NCI-H2196 treated with DMSO at 0.1 percent for 48 hours (cell line): Measurements from ENCODE around the gene RAPGEF4.

ENCODE experiments used
- DNase-seq: peaks from one replicate; lab custom pipeline; 2025; ENCODE audit not compliant: unreplicated experiment; lab: John Stamatoyannopoulos, UW

Gene RAPGEF4

DNA sequence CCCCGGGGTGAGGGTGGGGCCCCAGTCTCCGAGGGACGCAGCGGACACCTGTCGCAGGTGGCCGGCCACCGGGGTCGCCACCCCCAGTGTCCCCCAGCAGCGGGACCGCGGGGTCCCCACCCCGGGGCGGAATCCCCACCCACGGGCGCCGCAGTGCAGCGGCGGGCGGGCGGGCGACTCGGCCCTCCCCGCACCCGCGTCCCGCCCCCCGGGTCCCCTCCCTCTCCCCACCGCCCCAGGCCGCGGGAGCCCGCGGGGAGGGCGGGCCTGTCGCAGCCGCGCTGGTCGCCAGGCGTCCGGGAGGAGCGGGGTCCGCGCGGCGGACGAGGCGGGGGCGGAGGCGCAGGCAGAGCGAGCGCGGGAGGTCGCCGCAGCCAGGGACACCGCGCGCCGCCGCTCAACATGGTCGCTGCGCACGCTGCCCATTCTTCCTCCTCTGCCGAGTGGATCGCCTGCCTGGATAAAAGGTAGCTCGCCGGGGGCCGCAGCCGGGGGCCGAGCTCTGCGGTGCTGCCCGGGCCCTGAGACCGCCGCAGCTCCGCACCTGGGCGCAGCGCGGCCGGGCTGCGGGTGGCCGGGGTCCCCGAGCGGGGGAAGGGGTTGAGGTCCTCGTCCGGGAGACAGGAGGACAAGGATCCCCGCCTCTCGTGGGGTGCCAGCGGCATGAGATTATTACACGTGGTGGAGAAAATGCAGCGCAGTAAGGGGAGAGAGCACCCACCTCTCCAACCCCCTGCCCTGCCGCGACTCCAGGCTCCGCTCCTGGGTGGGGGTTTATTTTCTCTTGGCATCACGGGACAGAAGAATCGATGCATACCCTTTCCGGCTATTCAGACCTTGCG lies at the start of gene RAPGEF4:
RAPGEF4 (plus strand) TSS at position 264 of the 842 bp plus-strand sequence; CDS start at position 403, 139 bp downstream.
- no peak for DNase-seq

DNA sequence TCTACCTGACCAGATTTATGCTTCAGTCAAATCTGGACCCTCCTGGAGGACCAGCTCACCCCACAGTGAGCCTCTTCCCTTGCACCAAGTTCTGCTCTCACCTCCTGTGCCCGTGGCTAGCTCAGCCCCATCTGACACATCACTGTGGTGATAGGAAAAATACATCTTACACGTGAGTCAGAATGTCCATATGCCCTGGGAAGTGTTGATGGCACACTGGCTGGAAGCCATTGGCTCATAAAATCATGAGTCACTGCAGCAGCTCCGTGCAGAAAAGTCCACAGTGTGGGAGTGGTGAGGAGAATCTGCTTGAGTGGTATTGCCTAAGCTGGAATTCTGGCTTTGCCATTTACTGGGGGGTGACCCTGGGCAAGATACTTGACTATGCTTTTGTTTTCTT lies 42.6 kb upstream of the RAPGEF4 start:
- no peak for DNase-seq

DNA sequence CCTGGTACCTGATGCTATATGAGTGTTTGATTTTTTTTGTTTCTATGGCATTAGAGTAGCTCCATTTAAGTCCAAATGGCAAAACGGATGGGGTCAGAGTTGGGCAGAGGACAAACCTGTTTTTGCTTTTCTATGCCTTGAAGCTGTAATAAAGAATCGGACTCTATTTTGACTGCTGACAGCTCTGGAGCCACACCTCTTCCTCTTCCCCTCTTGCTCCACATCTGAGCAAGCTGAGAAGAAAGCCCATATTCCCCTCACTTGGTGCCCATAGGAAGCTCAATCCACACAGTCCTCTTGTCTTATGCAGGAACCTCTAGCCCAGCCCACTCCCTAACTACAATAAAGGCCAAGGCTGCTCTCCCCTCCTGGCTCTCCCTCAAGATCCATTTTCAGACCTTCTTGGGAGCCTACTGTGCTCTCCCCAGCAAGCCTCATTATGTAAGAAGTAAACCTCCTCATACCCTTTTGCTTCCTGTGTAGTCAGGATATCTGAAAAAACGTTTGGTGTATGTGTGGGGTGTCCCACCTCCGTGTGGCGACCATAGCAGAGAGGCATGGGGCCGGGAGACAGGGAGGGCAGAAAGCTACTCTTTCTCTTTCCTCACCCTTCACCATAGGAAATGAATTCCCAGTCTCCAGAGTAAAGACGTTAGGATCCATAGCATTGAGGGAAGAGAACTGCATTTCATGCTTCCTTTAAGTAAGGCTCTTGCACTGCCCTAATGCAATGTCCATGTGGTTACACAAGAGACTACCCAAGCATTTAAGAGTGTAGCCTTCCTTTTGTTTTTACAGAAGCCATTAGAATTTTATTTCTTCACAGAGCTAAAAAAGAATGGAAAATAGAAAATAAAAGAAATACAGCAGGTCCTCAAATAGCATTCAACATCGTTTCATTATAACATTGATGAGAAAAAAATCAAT lies 41.9 kb upstream of the RAPGEF4 start:
- DNase-seq: no peak

DNA sequence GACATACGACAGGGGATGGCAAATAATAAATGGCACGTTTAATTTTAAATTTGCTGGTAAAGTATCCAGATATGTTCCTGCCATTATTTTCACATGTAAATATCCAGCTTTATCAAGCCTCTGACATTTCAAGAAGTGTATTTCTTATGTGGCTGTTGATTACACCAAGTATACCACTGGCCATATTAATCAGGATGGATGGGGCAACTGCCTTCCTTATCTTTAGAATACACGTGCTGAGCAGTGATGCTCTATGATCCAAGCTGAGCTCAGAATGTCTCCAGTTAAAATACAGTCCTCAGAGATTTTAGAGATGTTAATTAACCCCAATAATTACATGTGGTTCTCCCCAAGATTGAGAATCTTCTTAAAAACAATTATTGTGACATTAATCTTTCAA lies 38.3 kb upstream of the RAPGEF4 start:
- DNase-seq: no peak

DNA sequence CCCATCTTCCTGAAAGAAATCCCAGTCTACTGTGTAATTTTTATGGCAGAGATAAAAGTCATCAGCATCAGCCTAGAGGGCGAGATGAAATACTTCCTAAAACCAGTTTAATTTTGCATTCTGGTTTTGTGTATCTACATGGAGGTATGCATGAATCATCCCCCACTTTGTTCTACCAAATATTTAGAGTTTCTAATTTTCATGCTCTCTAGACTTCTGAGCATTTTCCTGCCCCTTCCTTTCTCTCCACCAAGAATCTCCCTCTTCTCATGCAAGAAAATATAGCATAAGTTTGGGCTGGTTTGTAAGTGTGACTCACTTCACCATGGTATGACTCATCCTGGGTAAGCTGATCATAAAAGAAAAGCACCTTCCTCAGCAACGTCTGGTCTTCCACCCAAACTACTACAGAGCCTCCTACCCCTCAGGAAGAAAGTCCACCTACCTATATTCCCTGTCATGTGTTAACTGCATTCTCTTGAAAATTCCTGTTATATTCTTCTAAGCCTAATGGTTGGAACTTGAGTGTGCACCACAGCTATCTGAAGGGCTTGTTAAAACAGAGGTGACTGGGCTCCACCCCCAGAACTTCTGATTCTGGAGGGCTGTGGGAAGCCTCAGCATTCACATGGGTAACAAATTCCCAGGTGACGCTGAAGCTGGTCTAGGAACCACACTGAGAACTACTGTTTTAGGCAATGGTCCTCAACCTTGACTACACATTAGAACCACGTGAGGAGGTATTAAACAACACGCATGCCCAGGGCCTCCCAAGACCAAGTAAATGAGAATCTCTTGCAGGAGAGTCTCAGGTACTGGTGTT lies 37.4 kb upstream of the RAPGEF4 start:
- DNase-seq: no peak

DNA sequence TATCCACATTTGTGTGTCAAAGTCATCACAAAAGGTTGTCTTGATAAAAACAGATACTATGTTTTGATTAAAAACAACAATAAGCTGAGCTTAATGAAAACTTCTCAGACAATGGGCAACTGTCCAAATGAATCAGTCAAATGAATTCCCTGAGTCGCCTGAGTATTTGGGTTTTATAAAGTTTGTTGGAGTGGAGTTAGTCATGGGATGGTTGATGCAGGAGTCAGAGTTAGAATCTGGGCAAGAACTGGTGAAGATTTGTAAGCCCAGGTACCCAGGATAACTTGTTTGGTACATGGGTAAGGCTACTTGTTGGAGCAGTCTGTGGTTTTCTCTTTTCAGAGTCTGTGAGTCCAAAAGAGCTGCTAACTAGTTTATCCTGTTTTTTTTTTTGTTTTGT lies 34.4 kb upstream of the RAPGEF4 start:
- DNase-seq: no peak

DNA sequence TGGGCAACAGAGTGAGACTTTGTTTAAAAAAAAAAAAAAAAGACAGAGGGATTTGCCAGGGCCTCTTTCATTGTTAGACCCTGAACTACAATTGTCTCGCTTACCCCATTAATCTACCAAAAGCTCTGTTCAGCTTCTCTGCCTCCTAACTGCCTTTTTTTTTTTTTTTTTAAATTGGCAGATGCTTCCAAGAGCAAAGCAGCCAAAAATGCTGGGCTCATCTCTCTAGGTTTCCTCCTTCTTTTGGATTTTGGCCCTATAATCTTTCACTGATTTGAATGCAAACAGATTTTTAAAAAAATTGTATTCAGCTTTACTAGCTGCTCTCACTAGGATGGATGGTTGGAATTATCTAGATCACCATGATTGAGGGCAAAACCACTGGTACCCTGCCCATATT lies 33.2 kb upstream of the RAPGEF4 start:
- no peak for DNase-seq

DNA sequence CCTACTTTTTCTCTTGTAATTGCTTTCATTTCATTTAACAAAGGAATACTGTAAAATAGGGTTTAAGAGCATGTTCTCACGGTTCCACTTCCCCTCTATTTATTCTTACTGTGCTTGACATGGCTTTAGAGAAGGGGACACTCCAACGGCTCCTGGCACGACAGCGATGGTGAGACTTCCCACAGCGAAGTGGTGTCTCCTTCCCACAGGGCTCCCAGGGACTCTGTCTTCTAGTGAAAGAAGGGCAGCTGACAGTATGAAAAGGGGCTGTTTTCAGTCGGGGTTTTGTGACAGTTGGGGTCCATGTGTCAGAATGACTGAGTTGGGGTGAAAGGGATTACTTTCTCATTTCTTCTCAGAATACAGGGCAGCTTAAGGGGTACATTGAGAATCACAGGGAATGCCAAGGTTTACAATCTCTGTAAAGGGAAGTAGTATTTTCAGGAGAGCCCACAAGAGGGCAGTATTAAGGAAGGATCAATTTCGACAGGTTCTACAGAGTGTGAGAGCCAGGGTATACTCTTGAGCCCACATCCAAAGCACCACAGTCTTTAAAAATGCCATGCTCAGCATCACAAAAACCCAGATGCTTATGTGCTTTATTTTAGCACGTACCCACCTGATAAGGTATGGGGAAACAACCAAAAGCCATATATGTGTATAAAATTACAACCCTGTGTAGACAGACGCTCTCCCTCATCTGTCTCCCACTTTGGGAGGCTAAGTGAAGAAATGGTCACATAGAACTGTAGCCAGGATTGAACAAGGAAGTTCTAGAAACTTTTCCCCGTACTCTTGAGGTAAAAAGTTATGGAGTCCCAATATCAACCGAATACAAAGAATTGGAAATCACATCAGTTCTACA lies 31.3 kb upstream of the RAPGEF4 start:
- DNase-seq: no peak

DNA sequence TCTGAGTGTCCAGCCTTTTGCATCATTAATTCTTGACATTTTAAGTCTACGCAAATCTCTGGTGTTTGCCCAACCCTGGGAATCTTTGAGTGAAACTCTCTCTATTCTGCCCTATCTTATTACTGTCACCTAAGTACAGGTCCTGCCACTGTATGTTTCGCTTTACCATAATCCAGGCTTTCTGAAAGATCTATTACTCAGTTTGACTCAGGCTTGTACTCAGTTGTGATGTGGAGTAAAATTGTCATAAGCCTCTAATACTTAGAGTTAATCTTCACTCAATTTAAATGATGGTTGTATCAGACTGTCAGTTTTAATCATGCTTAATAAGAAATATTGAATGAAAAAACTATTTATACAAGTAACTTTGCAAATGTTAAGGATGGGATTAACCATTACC lies 30.3 kb upstream of the RAPGEF4 start:
- no peak for DNase-seq

DNA sequence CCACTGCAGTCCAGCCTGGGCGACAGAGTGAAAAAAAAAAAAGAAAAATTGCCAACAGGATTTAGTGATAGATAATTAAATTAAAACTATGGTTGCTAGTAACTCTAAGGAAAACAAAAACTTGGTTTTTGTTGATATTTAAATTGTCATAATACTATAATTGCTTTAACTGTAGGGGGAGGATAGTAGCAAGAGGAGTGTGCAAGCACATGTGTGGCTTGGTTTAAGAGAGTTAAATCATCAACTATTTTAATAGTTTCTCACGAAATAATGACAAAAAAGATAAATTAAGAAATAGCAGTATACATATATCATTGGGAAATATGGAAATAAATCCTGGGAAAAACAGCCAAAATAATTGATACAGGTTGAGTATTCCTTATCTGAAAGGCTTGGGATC lies 27.4 kb upstream of the RAPGEF4 start:
- no peak for DNase-seq

DNA sequence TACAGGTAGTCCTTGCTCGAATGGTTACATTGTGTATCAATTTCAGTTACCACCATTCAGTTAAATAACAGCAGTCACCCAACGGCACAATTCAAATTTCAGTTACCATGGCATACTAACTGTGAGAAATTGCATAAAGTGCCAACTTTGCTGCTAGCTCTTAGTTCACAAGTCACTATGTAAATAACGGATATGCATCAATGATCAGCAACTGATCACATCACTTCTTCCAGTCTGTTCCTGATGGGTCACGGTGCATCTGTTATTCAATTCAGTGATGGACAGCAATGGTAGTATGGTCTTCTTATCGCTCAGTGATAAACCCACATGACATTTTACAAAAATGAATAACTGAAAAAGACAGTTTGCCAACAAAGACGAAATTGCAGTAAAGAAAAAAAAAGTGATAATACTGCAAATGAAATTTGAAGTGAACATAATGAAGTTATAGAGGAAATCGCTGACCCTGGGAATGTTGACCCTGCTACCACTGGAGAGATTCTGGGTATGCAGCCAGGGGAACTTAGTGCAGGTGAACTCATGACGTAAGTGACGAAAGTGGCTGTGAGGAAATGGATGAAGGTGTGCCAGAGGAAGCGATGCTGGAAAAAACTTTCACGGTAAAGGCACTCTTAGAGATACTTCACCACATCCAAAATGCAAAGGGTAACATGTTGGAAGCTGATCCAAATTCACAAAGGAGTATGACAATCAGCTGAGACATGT lies 25.9 kb upstream of the RAPGEF4 start:
- DNase-seq: no peak

DNA sequence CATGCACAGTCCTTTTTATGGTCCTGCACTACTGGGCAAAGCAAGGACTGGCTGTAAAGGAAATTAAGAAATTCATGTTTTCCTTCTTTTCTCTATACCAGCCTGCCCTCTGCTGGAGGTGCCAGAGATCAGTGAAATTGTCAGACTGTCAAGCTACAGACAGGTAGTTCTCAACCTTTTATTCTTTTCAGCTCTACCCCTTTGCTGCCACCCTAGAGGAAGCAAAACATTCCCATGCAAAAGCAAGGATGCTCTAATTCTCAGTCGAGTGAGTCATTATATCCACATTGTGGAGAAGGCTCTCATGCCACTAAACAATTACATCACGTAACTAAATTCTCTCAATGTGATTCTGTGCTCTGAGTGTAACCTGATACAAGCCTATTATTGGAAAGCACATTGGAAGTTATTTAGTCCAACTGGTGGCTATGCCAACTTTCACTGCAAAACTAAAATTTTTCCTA lies 25.0 kb upstream of the RAPGEF4 start:
- DNase-seq: peak; percentile 65

DNA sequence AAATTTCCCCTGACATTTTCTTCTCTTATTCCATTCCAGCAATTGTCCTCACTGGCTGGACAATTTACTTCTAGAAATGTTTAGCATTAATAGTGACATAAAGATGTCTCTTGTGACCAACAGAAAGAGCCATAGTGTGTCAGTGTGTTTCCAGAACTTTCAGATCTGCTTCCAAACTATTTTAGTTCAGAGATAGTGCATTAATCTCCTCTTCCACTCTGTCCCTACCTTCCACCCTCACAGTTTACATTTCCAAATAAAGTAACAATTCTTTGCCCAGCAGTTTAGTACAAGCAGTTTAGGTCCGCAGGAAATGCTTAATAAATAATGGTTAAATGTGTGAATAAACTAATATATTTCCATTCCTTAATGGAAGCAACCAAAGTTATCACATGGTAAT lies 24.5 kb upstream of the RAPGEF4 start:
- no peak for DNase-seq

DNA sequence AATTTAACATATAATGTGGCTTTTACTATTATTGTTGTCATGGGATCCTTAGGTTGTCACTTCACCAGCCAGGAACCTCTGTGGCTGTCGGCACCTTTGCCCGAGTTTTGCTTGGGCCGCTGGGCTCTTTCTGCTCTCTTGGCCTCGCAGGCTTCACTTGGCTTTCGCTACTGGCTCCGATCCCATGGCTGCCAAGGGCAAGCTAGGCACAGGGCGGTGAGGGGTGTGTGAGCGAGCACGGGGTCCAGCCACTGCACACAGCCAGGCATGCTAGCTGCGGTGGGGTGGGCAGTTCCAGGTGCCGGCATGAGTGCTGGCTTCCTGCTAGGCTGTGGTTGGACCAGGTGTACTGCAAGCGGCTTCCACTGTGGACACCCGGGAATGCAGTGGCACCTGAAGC lies 23.4 kb upstream of the RAPGEF4 start:
- no peak for DNase-seq

DNA sequence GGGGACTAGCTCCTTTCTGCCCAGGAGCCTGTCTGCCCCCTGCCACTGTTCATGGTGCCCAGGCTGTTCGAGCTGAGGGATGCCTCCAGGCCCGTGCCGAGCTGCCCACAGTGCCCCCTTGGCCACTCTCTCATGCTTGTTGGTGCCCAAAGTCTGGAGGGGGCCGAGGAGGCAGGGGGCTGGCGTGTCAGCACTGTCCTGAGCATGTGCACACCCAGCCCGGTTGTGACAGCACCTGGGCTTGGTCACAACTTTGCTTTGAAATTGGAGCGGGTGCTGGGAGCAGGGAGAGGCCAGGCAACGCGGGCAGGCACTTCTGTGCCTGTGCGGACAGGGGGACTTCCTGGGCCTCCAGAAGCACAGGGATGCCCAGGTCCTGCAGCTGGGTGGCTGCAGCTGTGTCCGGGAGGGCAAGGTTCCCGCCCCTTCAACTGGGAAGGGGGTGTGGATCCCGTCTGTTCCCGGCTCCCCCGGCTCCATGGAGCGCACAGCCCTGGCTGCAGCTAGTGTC lies 22.2 kb upstream of the RAPGEF4 start:
- no peak for DNase-seq

DNA sequence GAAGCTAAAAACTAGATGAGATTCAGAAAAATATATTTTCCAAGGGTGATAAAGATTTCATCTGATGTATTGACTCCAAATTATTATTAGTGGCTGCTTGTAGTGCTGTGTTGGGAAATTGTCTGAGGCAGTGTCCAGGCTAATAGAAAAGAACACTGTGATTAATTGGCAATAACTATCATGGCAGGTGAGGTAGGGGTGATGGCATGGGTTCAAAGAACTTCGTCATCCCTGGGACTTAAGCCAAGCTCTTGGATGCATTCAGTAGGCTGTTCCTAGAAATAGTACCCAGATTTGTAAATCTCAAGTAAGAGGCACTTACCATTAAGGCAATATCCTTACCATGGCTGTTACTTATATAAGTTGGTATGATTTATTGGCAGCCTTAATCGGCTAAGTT lies 13.2 kb upstream of the RAPGEF4 start:
- DNase-seq: no peak

DNA sequence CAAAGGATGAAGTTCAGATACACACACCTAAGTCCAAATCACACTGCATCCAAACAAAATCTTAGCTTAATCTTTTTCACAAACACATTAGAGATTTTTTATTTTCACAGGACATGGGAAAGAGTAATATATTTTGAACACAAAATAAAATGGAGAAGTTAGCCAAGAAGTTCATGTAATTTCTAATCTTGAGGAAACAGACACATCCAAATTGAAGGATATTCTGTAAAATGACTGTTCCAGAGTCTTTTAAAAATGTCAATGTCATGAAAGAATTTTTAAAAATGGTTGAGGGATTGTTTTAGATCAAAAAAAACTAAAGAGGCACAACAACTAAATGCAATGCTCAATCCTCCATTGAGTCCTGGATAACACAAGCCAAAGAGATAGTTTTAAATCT lies 12.4 kb upstream of the RAPGEF4 start:
- DNase-seq: no peak

DNA sequence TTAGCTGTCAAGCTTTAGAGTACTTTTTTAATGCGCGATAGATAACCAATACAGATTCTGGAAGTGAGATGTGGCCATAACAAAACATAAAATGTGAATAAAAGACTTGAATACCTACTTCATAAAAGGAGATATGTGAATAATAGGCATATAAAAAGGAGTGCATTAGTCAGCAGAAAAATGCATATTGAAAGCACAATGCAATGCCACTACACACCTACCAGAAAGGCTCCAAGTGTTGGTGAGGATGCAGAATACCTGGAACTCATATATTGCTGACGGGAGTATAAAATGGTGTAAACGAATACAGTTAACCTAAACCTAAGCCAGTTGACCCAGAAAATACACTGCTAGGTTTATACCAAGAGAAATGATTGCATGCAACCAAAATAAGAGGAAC lies 10.9 kb upstream of the RAPGEF4 start:
- DNase-seq: no peak

DNA sequence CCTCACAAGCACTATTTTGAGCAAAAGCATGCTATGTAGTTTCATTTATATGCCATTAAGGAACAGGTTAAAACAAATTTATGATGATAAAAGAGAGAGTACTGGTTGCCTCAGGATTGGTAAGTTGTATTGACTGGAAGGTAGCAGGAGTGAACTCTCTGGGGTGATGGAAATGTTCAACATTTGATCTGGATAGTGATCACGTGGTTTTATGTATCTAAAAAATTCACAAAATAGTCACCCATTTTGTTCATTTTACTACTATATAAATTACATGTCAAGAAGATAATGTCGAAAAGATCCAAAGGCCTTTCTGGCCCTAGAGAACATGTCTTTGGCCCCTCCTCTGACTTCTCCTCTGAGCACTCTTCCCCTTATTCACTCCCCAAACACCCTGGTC lies 10.4 kb upstream of the RAPGEF4 start:
- no peak for DNase-seq
